Activated CD8-positive, alpha-beta memory T cell treated with anti-CD3 and anti-CD28 coated beads for 1 hour (primary cell): Measurements from ENCODE around the gene SLC16A7.
"Not testable (repeated sequence)": the region's sequence is repeated elsewhere in the genome, so short reads cannot be mapped to it uniquely, and the experiment has no call there.

Experiments
- DNase-seq, 2 donors: peaks; one replicate each; pipeline ENCODE4 v3.0.0-alpha.2; 2020; ENCODE audit warnings: low read depth in 1 of 2; ENCODE audit errors: extremely low read depth in 1 of 2

The SLC16A7 gene

GRCh38 chr12:59734371-59734770, 138.5 kb downstream of the SLC16A7 start:
- no peak for DNase-seq

- DNase-seq: no peak
These were observed 139.4 kb downstream of the SLC16A7 start for GRCh38 chr12:59735231-59735630.

GRCh38 chr12:59736359-59736758, 140.5 kb downstream of the SLC16A7 start:
- no peak for DNase-seq

GRCh38 chr12:59736786-59737185, 141.0 kb downstream of the SLC16A7 start:
- no peak for DNase-seq

GRCh38 chr12:59737725-59738463, 142.1 kb downstream of the SLC16A7 start:
- no peak for DNase-seq

GRCh38 chr12:59742841-59743240, 147.0 kb downstream of the SLC16A7 start:
- DNase-seq: no peak

GRCh38 chr12:59744564-59744963, 148.7 kb downstream of the SLC16A7 start:
- no peak for DNase-seq

GRCh38 chr12:59751091-59751490, 155.3 kb downstream of the SLC16A7 start:
- DNase-seq: not testable (repeated sequence)

GRCh38 chr12:59761542-59761941, 165.7 kb downstream of the SLC16A7 start:
- no peak for DNase-seq

- DNase-seq: no peak
These were observed 168.0 kb downstream of the SLC16A7 start for GRCh38 chr12:59763835-59764234.

- no peak for DNase-seq
These were observed 172.2 kb downstream of the SLC16A7 start for GRCh38 chr12:59768031-59768430.

- no peak for DNase-seq
These were observed 184.8 kb downstream of the SLC16A7 start for GRCh38 chr12:59780605-59781135.

- DNase-seq: no peak
These were observed 191.8 kb downstream of the SLC16A7 start for GRCh38 chr12:59787610-59788009.

GRCh38 chr12:59792647-59793046, 196.8 kb downstream of the SLC16A7 start:
- no peak for DNase-seq

GRCh38 chr12:59803735-59804134, 207.9 kb downstream of the SLC16A7 start:
- no peak for DNase-seq

GRCh38 chr12:59808317-59808910, 212.6 kb downstream of the SLC16A7 start:
- no peak for DNase-seq

GRCh38 chr12:59811991-59812390, 216.2 kb downstream of the SLC16A7 start:
- DNase-seq: no peak

GRCh38 chr12:59812716-59813115, 216.9 kb downstream of the SLC16A7 start:
- DNase-seq: no peak

- no peak for DNase-seq
These were observed 224.8 kb downstream of the SLC16A7 start for GRCh38 chr12:59820594-59821011.

GRCh38 chr12:59823567-59823966, 227.7 kb downstream of the SLC16A7 start:
- DNase-seq: no peak

- DNase-seq: no peak
These were observed 231.9 kb downstream of the SLC16A7 start for GRCh38 chr12:59827767-59828166.

- DNase-seq: no peak
These were observed 232.7 kb downstream of the SLC16A7 start for GRCh38 chr12:59828521-59828920.
